Progenitor cell of endocrine pancreas (in vitro differentiated cells): Measurements from ENCODE around the gene SPTB. TPM values are rescaled to one million over a fixed set of nuclear protein-coding genes. Genes with fewer than 3 reads are reported as not detected.
"Not testable (repeated sequence)": the region's sequence is repeated elsewhere in the genome, so short reads cannot be mapped to it uniquely, and the experiment has no call there.

ENCODE experiments used
- DNase-seq: peaks from one replicate; pipeline ENCODE4 v3.0.0; 2021; ENCODE audit warnings: low spot score; ENCODE audit not compliant: unreplicated experiment
- H3K27ac Mint-ChIP-seq: 2 replicates; pipeline ENCODE4 v1.8.0; 2021; ENCODE audit warnings: mild to moderate bottlenecking, moderate library complexity, mixed read lengths
- H3K27me3 Mint-ChIP-seq: 2 replicates; pipeline ENCODE4 v1.8.0; 2021; ENCODE audit warnings: mixed read lengths
- H3K36me3 Mint-ChIP-seq: 2 replicates; pipeline ENCODE4 v1.8.0; 2022; ENCODE audit warnings: mixed read lengths; ENCODE audit not compliant: insufficient read depth
- H3K4me1 Mint-ChIP-seq: 2 replicates; pipeline ENCODE4 v1.8.0; 2021; ENCODE audit warnings: low read depth, mixed read lengths
- H3K4me3 Mint-ChIP-seq: 2 replicates; pipeline ENCODE4 v1.8.0; 2021; ENCODE audit warnings: low read depth, mild to moderate bottlenecking, moderate library complexity, mixed read lengths
- H3K9me3 Mint-ChIP-seq: 2 replicates; pipeline ENCODE4 v1.8.0; 2021; ENCODE audit warnings: low read depth, mixed read lengths
- CTCF ChIP-seq: fragments of 200-600 bp; sonication (generic); IDR thresholded peaks from one replicate; pipeline ENCODE4 v1.5.0; 2021; ENCODE audit warnings: antibody characterized with exemption, mild to moderate bottlenecking; ENCODE audit not compliant: unreplicated experiment
- total RNA-seq: library from RNA; stranded (reverse); gene quantifications from 2 replicates; pipeline ENCODE4 v1.2.1, GENCODE V29; 2021

SPTB gene
- total RNA-seq, 1 donor from 2014 or later: 1.7 TPM

DNA sequence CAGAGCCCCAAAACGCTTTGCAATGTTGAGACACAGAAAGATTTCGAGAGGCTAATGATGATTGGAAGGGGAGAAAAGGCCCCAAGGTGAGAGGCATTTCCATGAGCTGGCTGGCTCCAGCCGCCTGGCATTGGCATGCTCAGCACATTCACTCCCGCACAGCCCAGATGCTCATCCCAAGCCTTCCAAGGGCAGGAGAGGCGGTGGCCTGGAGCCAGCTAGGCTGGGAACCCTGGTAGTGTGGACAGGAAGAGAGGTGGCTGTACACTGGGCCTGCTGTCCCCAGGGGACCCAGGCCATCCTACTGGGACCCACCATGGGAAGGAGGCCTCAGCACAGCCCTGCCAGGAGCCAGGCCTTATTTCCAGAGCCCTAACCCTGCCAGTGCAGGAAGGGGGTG is 72.2 kb downstream of the SPTB start:
- Mint-ChIP-seq H3K9me3 (no peaks in the 10 kb centered on the region), H3K27me3 (peaks cover 12% of the 10 kb centered on the region), H3K4me1 (peaks cover 11% of the 10 kb centered on the region), H3K27ac (no peak overlapping the region), H3K36me3 (no peaks in the 10 kb centered on the region), H3K4me3 (no peak overlapping the region)
- no peak for DNase-seq
- no peak for TF ChIP-seq CTCF

GRCh38 chr14:64806862-64807495 is 72.7 kb downstream of the SPTB start:
- no peaks in the 10 kb centered on the region for H3K36me3 Mint-ChIP-seq
- H3K9me3 Mint-ChIP-seq: no peaks in the 10 kb centered on the region
- TF ChIP-seq CTCF: no peak
- no peak for DNase-seq
- H3K27ac Mint-ChIP-seq: no peak overlapping the region
- H3K4me1 Mint-ChIP-seq: peaks cover 9% of the 10 kb centered on the region
- H3K4me3 Mint-ChIP-seq: no peak overlapping the region
- peaks cover 8% of the 10 kb centered on the region for H3K27me3 Mint-ChIP-seq

DNA sequence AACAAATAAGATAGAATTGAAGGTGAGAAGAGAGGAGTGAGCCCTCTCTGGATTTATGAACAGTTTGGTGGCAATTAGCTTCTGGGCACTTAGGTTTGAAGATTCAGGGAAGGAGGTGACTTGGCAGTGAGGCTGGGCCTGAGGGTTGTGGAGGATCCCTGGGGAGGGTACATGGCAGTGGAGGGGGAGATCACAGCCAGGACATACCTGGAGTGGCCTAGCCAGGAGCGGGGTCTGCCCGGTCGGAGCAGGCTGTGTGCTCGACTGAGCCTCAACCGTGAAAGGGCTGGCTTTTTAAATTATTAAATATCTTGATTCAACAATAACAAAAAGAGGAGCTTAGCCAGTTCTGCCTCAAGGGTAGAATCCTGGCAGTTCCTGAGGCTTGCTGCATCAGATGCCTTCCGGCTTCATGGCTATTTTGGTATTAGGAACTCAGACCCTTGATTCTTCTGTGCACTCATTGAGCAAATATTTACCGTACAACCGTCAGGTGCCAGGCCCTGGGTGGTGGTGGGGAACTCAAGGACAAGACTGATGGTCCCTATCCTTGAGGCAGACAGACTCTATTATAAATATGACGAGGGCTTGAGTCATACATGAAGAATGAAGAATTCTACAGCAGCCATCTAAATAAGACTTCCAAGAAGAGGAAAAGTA is 73.4 kb downstream of the SPTB start:
- peaks cover 8% of the 10 kb centered on the region for H3K27me3 Mint-ChIP-seq
- H3K4me1 Mint-ChIP-seq: peaks cover 9% of the 10 kb centered on the region
- peak overlapping the region; percentile 63 for H3K27ac Mint-ChIP-seq

DNA sequence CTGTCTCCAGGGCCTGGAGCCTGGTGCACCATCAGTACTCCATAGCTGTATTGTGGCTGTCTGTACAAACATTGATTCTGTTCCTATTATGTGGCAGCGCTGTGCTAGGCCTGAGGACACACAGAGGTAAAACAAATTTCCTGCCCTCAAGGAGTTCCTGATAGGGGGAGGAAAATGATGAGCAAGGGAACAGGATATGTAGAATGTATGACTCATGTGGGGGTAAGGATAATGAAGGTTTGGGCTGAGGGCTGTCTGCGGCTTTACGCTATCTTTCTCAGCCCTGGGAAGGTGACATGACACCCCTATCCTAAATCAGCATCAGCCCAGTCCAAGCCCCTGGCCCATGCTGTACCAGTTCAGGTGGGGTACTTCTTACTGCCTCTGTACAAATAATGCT is 74.1 kb downstream of the SPTB start:
- peaks cover 11% of the 10 kb centered on the region for H3K27me3 Mint-ChIP-seq
- H3K36me3 Mint-ChIP-seq, H3K4me1 Mint-ChIP-seq, H3K27ac Mint-ChIP-seq, H3K4me3 Mint-ChIP-seq, DNase-seq, H3K9me3 Mint-ChIP-seq: not testable (repeated sequence)

More for the DNA sequence above, 73.4 kb downstream of the SPTB start:
- Mint-ChIP-seq H3K36me3 (no peaks in the 10 kb centered on the region), H3K4me3 (no peak overlapping the region), H3K9me3 (no peaks in the 10 kb centered on the region)
- TF ChIP-seq CTCF: no peak
- no peak for DNase-seq

DNA sequence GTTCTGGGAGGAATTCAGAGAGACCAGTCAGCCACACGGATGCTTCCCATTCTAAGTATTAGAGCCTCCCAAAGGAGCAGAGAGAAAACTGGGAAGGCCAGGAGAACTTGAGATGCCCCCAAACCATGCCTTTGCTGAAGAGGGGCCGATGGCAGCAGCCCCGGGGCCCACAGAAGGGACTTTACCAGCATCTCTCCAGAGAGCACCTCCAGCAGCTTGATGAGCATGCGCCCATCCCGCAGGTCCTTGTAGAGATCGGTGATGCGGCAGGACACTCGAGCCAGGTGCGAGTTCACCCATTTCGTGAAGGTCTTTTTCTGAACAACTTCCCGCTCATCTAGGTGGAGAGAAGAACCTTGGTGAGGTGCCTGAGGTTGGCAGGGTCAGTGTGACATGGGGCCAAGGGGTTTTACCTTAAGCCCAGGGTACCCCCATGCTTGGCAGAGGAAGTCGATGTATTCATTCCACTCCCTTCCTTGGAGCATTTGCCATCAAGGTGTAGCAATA is 74.9 kb downstream of the SPTB start:
- Mint-ChIP-seq H3K4me3 (no peak overlapping the region), H3K9me3 (no peaks in the 10 kb centered on the region), H3K36me3 (no peaks in the 10 kb centered on the region), H3K27me3 (peaks cover 11% of the 10 kb centered on the region), H3K4me1 (peaks cover 9% of the 10 kb centered on the region), H3K27ac (no peak overlapping the region)
- no peak for TF ChIP-seq CTCF
- no peak for DNase-seq

GRCh38 chr14:64801800-64802199 is 77.9 kb downstream of the SPTB start:
- Mint-ChIP-seq H3K9me3 (no peaks in the 10 kb centered on the region), H3K4me1 (peaks cover 8% of the 10 kb centered on the region), H3K36me3 (no peaks in the 10 kb centered on the region), H3K27me3 (peaks cover 11% of the 10 kb centered on the region), H3K4me3 (no peak overlapping the region), H3K27ac (no peak overlapping the region)
- peak; percentile 54 for TF ChIP-seq CTCF
- DNase-seq: no peak
